ENCODE results near the gene MEGF11. TPM values are rescaled to one million over a fixed set of nuclear protein-coding genes. Genes with fewer than 3 reads are reported as not detected.

The MEGF11 gene
- total RNA-seq, 2 experiments from 2014 or later = 3.3 to 6.8 TPM

DNA sequence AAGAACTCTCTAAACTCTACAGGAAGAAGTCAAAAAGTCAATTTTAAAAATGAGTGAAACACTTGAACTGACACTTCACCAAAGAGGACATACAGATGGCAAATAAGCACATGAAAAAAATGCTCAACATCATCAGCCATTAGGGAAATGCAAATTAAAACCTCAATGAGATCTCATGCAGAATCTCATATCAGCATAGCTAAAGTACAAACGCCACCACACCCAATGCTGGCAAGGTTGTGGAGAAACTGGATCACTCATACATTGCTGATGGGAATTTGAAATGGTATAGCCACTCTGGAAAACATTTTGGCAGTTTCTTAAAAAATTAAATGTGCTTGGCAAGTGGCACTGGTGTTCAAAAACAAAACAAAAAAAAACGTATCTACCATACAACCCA is 34.2 kb downstream of the MEGF11 start:
- Histone ChIP-seq H4K20me1 (ENCODE audit: insufficient read depth, low read length) (no peaks in the 10 kb centered on the region), H3K4me3 (ENCODE audit: low read depth, low read length, poor library complexity, severe bottlenecking) (no peak overlapping the region), H2AFZ (ENCODE audit: low read length) (no peak overlapping the region), H3K4me1 (ENCODE audit: insufficient read depth, low read length, poor library complexity, severe bottlenecking) (no peaks in the 10 kb centered on the region), H3K27ac (ENCODE audit: low read depth, low read length, poor library complexity, severe bottlenecking) (no peak overlapping the region), H3K4me2 (ENCODE audit: low read length) (no peak overlapping the region), H3K9me3 (ENCODE audit: low read length) (no peaks in the 10 kb centered on the region), H3K36me3 (ENCODE audit: insufficient read depth, low read length) (no peaks in the 10 kb centered on the region), H3K79me2 (ENCODE audit: insufficient read depth, low read depth, low read length) (no peaks in the 10 kb centered on the region), H3K9me2 (ENCODE audit: insufficient read depth, low read length) (no peaks in the 10 kb centered on the region)
- CTCF ChIA-PET (ENCODE audit: unreplicated experiment) = no interaction called here
- TF ChIP-seq CTCF (conservative IDR thresholded peaks at IDR 0.05; ENCODE audit: low read length) = no peak
- no peak for TF ChIP-seq EZH2phosphoT487 (IDR thresholded peaks at IDR 0.05; ENCODE audit: borderline replicate concordance, low read depth, low read length)
- POLR2A ChIA-PET = no interaction called here
- intact Hi-C loops (cut with micrococcal nuclease; ENCODE audit: unreplicated experiment) = no loop called here
- no TSS peak for BruUV-seq (replicated peaks)
- DNase-seq (ENCODE audit: low spot score) = no peak

GRCh38 chr15:66216806-66217205 is 36.7 kb downstream of the MEGF11 start:
- BruUV-seq (replicated peaks) = no TSS peak
- Histone ChIP-seq H3K4me2 (ENCODE audit: low read length) (no peak overlapping the region), H3K79me2 (ENCODE audit: insufficient read depth, low read depth, low read length) (no peaks in the 10 kb centered on the region), H2AFZ (ENCODE audit: low read length) (no peak overlapping the region), H3K4me3 (ENCODE audit: low read depth, low read length, poor library complexity, severe bottlenecking) (no peak overlapping the region), H3K9me2 (ENCODE audit: insufficient read depth, low read length) (no peaks in the 10 kb centered on the region), H4K20me1 (ENCODE audit: insufficient read depth, low read length) (no peaks in the 10 kb centered on the region), H3K36me3 (ENCODE audit: insufficient read depth, low read length) (no peaks in the 10 kb centered on the region), H3K9me3 (ENCODE audit: low read length) (no peaks in the 10 kb centered on the region), H3K27ac (ENCODE audit: low read depth, low read length, poor library complexity, severe bottlenecking) (no peak overlapping the region), H3K4me1 (ENCODE audit: insufficient read depth, low read length, poor library complexity, severe bottlenecking) (no peaks in the 10 kb centered on the region)
- DNase-seq (ENCODE audit: low spot score) = no peak
- POLR2A ChIA-PET = no interaction called here
- no peak for TF ChIP-seq EZH2phosphoT487 (IDR thresholded peaks at IDR 0.05; ENCODE audit: borderline replicate concordance, low read depth, low read length)
- no peak for TF ChIP-seq CTCF (conservative IDR thresholded peaks at IDR 0.05; ENCODE audit: low read length)
- CTCF ChIA-PET (ENCODE audit: unreplicated experiment) = no interaction called here
- intact Hi-C loops (cut with micrococcal nuclease; ENCODE audit: unreplicated experiment) = no loop called here

- no peak overlapping the region for H3K4me2 ChIP-seq (ENCODE audit: low read length)
- BruUV-seq (replicated peaks) = no TSS peak
- H3K9me2 ChIP-seq (ENCODE audit: insufficient read depth, low read length) = no peaks in the 10 kb centered on the region
- H3K79me2 ChIP-seq (ENCODE audit: insufficient read depth, low read depth, low read length) = no peaks in the 10 kb centered on the region
- H3K36me3 ChIP-seq (ENCODE audit: insufficient read depth, low read length) = no peaks in the 10 kb centered on the region
- no peaks in the 10 kb centered on the region for H4K20me1 ChIP-seq (ENCODE audit: insufficient read depth, low read length)
- no peak overlapping the region for H3K4me3 ChIP-seq (ENCODE audit: low read depth, low read length, poor library complexity, severe bottlenecking)
- POLR2A ChIA-PET = no interaction called here
- no peaks in the 10 kb centered on the region for H3K9me3 ChIP-seq (ENCODE audit: low read length)
- H3K4me1 ChIP-seq (ENCODE audit: insufficient read depth, low read length, poor library complexity, severe bottlenecking) = no peaks in the 10 kb centered on the region
- no peak for DNase-seq (ENCODE audit: low spot score)
- TF ChIP-seq CTCF (conservative IDR thresholded peaks at IDR 0.05; ENCODE audit: low read length) (no peak), EZH2phosphoT487 (IDR thresholded peaks at IDR 0.05; ENCODE audit: borderline replicate concordance, low read depth, low read length) (no peak)
- H3K27ac ChIP-seq (ENCODE audit: low read depth, low read length, poor library complexity, severe bottlenecking) = no peak overlapping the region
- H2AFZ ChIP-seq (ENCODE audit: low read length) = no peak overlapping the region
- CTCF ChIA-PET (ENCODE audit: unreplicated experiment) = no interaction called here
- intact Hi-C loops (cut with micrococcal nuclease; ENCODE audit: unreplicated experiment) = no loop called here
These were observed 37.7 kb downstream of the MEGF11 start for GRCh38 chr15:66215811-66216210.
